Lower lobe of right lung (tissue), 2 donors: Measurements from ENCODE around the gene RPL11. TPM values are rescaled to one million over a fixed set of nuclear protein-coding genes. Genes with fewer than 3 reads are reported as not detected.

ENCODE experiments used
- ATAC-seq, 2 donors: fragments of 200-7000 bp; cut with Tn5 transposase; one replicate each; pipeline ENCODE4 v1.9.1; 2020 to 2022; ENCODE audit warnings: mild to moderate bottlenecking in 2 of 2, moderate library complexity in 2 of 2
- DNase-seq: peaks from one replicate; pipeline ENCODE4 v3.0.0-alpha.2; 2020
- H3K27ac ChIP-seq: fragments of 200-600 bp; one replicate; pipeline ENCODE4 v1.8.0; 2022
- H3K27me3 ChIP-seq: fragments of 200-600 bp; one replicate; pipeline ENCODE4 v1.8.0; 2022; ENCODE audit warnings: low read depth
- H3K36me3 ChIP-seq: fragments of 200-600 bp; one replicate; pipeline ENCODE4 v1.8.0; 2022; ENCODE audit warnings: mild to moderate bottlenecking
- H3K4me1 ChIP-seq: fragments of 200-600 bp; one replicate; pipeline ENCODE4 v1.8.0; 2022
- H3K4me3 ChIP-seq: fragments of 200-600 bp; one replicate; pipeline ENCODE4 v1.8.0; 2022; ENCODE audit warnings: mild to moderate bottlenecking
- H3K9me3 ChIP-seq: fragments of 200-600 bp; one replicate; pipeline ENCODE4 v1.8.0; 2022
- CTCF ChIP-seq: fragments of 200-600 bp; IDR thresholded peaks from one replicate; pipeline ENCODE4 v1.8.0; 2022; ENCODE audit warnings: antibody characterized with exemption, mild to moderate bottlenecking
- intact Hi-C: fragments of 100-400 bp; cut with DNase I; formaldehyde crosslinking; loops from one replicate; pipeline ENCODE4 v1.11.0; 2022
- long read RNA-seq: library from polyadenylated mRNA; unstranded; transcript quantifications from one replicate; pipeline ENCODE4 v2.0.0, GENCODE V29; 2021
- total RNA-seq: library from RNA; stranded (reverse); fragmentation: NEBNext Ultra II Directional; extraction: Animal tissue kit (Norgen Biotek cat#: 25700); gene quantifications from one replicate; pipeline ENCODE4 v1.2.1, GENCODE V29; 2021
- donor health status: DM: no; HTN: yes; CAD: no; lungs with severe emphysema.

Gene RPL11
- 959 TPM for total RNA-seq
- long read RNA-seq, transcript RPL11-201 (6 exons, 660 nt) = minor isoform, 36 of 409 reads
- long read RNA-seq, transcript RPL11-206 (6 exons, 1,017 nt) = major isoform, 282 of 409 reads
- long read RNA-seq, transcript RPL11-203 (5 exons, 879 nt) = minor isoform, 16 of 409 reads
- long read RNA-seq, partial matches to known transcripts = 72 of 409 reads
- long read RNA-seq, other reads (novel, unspliced or antisense) = 3 of 409 reads

- DNase-seq (peak; percentile 95), ATAC-seq (peak; percentile 100)
- Histone ChIP-seq H3K27me3 (no peaks in the 10 kb centered on the region), H3K9me3 (no peaks in the 10 kb centered on the region), H3K27ac (peak within 1 kb of the TSS; percentile 81), H3K4me1 (peaks cover 43% of the 10 kb centered on the region), H3K36me3 (peaks cover 41% of the 10 kb centered on the region), H3K4me3 (peak within 1 kb of the TSS; percentile 72)
- peak; percentile 85 for TF ChIP-seq CTCF
- intact Hi-C loops = no loop called here
These were observed at the start of gene RPL11 for GRCh38 chr1:23691499-23692307. Gene RPL11, plus strand, starts transcription at chr1:23691806. Its CDS starts 18 bp downstream, at chr1:23691824.

- Histone ChIP-seq H3K4me1 (no peaks in the 10 kb centered on the region), H3K27me3 (no peaks in the 10 kb centered on the region), H3K27ac (no peak overlapping the region), H3K36me3 (no peaks in the 10 kb centered on the region), H3K4me3 (no peak overlapping the region), H3K9me3 (no peaks in the 10 kb centered on the region)
- TF ChIP-seq CTCF = no peak
- no peak for DNase-seq
- ATAC-seq = no peak
- intact Hi-C loops = no loop called here
These were observed 47.7 kb upstream of the RPL11 start for GRCh38 chr1:23643736-23644554.

- H3K27ac ChIP-seq = no peak overlapping the region
- intact Hi-C loops = no loop called here
- no peak for TF ChIP-seq CTCF
These were observed 47.1 kb upstream of the RPL11 start for GRCh38 chr1:23644555-23644866.

GRCh38 chr1:23645338-23645737 lies 46.3 kb upstream of the RPL11 start:
- Histone ChIP-seq H3K4me1 (no peaks in the 10 kb centered on the region), H3K36me3 (no peaks in the 10 kb centered on the region), H3K27me3 (no peaks in the 10 kb centered on the region), H3K27ac (no peak overlapping the region), H3K4me3 (no peak overlapping the region), H3K9me3 (no peaks in the 10 kb centered on the region)
- DNase-seq = no peak
- intact Hi-C loops = no loop called here
- TF ChIP-seq CTCF = no peak
- no peak for ATAC-seq

More at GRCh38 chr1:23644555-23644866, 47.1 kb upstream of the RPL11 start:
- DNase-seq (no peak), ATAC-seq (no peak)
- Histone ChIP-seq H3K4me1 (no peaks in the 10 kb centered on the region), H3K4me3 (no peak overlapping the region), H3K9me3 (no peaks in the 10 kb centered on the region), H3K36me3 (no peaks in the 10 kb centered on the region), H3K27me3 (no peaks in the 10 kb centered on the region)

GRCh38 chr1:23646091-23646490 lies 45.5 kb upstream of the RPL11 start:
- H3K4me1 ChIP-seq = no peaks in the 10 kb centered on the region
- H3K9me3 ChIP-seq = no peaks in the 10 kb centered on the region
- intact Hi-C loops = no loop called here

More at GRCh38 chr1:23646091-23646490, 45.5 kb upstream of the RPL11 start:
- H3K27ac ChIP-seq = no peak overlapping the region
- DNase-seq = no peak
- H3K27me3 ChIP-seq = no peaks in the 10 kb centered on the region
- no peaks in the 10 kb centered on the region for H3K36me3 ChIP-seq
- ATAC-seq = no peak
- H3K4me3 ChIP-seq = no peak overlapping the region
- TF ChIP-seq CTCF = no peak
